HEK293 (cell line): Measurements from ENCODE around the gene IL15RA.

Experiments
- SCRT1 ChIP-seq: fragments of 450-650 bp; formaldehyde crosslinking; IDR thresholded peaks from 2 replicates; pipeline ENCODE4 v1.5.1; 2016; ENCODE audit warnings: missing biosample characterization, missing genetic modification characterization, borderline replicate concordance
- SP2 ChIP-seq: fragments of 450-650 bp; formaldehyde crosslinking; IDR thresholded peaks from 2 replicates; pipeline ENCODE4 v1.5.1; 2016; ENCODE audit warnings: missing biosample characterization, missing genetic modification characterization
- ZNF24 ChIP-seq: fragments of 450-650 bp; formaldehyde crosslinking; IDR thresholded peaks from 2 replicates; pipeline ENCODE4 v1.5.1; 2016; ENCODE audit warnings: missing biosample characterization, missing genetic modification characterization
- ZNF501 ChIP-seq: fragments of 450-650 bp; formaldehyde crosslinking; IDR thresholded peaks from 2 replicates; pipeline ENCODE4 v1.5.1; 2016; ENCODE audit warnings: missing biosample characterization, missing genetic modification characterization
- ZNF777 ChIP-seq: fragments of 450-650 bp; formaldehyde crosslinking; IDR thresholded peaks from 2 replicates; pipeline ENCODE4 v1.5.1; 2017; ENCODE audit warnings: missing biosample characterization, missing genetic modification characterization, borderline replicate concordance
- ZNF785 ChIP-seq: fragments of 450-650 bp; formaldehyde crosslinking; IDR thresholded peaks from 2 replicates; pipeline ENCODE4 v1.5.1; 2016; ENCODE audit warnings: missing biosample characterization, missing genetic modification characterization
- TF ChIP-seq, protein P1 (sequence below): fragments of 450-650 bp; formaldehyde crosslinking; IDR thresholded peaks from 2 replicates; pipeline ENCODE4 v1.5.1; 2016; ENCODE audit warnings: missing biosample characterization, missing genetic modification characterization
- TF ChIP-seq, protein P2 (sequence below): fragments of 450-650 bp; formaldehyde crosslinking; IDR thresholded peaks from 2 replicates; pipeline ENCODE4 v1.5.1; 2017; ENCODE audit warnings: missing biosample characterization, missing genetic modification characterization
- TF ChIP-seq, protein P3 (sequence below): fragments of 450-650 bp; formaldehyde crosslinking; IDR thresholded peaks from 2 replicates; pipeline ENCODE4 v1.5.1; 2016; ENCODE audit warnings: missing biosample characterization, missing genetic modification characterization, low read depth
- TF ChIP-seq, protein P4 (sequence below): fragments of 450-650 bp; IDR thresholded peaks from 2 replicates; pipeline ENCODE4 v1.5.1; 2018; ENCODE audit warnings: missing biosample characterization, mild to moderate bottlenecking, missing genetic modification characterization

DNA sequence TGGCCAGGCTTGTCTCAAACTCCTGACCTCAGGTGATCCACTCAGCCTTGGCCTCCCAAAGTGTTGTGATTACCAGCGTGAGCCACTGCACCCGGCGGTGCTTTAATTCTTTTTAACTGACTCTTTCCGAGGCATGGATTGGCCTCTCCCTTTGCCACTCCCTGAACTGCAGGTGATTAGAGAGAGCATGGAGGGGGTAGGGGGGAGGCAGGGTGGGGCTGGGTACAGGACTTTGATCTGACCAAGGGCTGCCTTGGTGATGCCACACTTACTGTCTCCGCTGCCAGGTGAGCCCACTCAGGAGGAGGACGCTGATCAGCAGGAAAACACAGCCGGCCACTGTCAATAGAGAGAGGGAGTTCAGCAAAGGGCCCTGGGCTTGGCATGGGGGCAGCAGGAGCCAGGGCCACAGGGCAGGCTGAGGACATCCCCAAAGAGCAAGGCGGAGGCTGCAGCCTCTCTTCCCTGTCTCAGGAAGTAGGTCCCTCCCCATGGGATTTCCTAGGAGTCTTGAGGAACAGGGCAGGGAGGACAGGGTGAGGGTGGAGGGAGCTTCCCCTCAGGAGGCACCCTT is 40.5 kb upstream of the IL15RA start:
- TF ChIP-seq ZNF785 (tag by site-specific recombination) (no peak), ZNF777 (tag by site-specific recombination) (no peak), SP2 (no peak), SCRT1 (tag by site-specific recombination) (no peak), ZNF24 (no peak), ZNF501 (no peak)
- TF ChIP-seq, protein P1, sequence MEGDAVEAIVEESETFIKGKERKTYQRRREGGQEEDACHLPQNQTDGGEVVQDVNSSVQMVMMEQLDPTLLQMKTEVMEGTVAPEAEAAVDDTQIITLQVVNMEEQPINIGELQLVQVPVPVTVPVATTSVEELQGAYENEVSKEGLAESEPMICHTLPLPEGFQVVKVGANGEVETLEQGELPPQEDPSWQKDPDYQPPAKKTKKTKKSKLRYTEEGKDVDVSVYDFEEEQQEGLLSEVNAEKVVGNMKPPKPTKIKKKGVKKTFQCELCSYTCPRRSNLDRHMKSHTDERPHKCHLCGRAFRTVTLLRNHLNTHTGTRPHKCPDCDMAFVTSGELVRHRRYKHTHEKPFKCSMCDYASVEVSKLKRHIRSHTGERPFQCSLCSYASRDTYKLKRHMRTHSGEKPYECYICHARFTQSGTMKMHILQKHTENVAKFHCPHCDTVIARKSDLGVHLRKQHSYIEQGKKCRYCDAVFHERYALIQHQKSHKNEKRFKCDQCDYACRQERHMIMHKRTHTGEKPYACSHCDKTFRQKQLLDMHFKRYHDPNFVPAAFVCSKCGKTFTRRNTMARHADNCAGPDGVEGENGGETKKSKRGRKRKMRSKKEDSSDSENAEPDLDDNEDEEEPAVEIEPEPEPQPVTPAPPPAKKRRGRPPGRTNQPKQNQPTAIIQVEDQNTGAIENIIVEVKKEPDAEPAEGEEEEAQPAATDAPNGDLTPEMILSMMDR (tag by site-specific recombination), result no peak
- TF ChIP-seq, protein P2, sequence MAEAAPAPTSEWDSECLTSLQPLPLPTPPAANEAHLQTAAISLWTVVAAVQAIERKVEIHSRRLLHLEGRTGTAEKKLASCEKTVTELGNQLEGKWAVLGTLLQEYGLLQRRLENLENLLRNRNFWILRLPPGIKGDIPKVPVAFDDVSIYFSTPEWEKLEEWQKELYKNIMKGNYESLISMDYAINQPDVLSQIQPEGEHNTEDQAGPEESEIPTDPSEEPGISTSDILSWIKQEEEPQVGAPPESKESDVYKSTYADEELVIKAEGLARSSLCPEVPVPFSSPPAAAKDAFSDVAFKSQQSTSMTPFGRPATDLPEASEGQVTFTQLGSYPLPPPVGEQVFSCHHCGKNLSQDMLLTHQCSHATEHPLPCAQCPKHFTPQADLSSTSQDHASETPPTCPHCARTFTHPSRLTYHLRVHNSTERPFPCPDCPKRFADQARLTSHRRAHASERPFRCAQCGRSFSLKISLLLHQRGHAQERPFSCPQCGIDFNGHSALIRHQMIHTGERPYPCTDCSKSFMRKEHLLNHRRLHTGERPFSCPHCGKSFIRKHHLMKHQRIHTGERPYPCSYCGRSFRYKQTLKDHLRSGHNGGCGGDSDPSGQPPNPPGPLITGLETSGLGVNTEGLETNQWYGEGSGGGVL, result no peak
- TF ChIP-seq, protein P3, sequence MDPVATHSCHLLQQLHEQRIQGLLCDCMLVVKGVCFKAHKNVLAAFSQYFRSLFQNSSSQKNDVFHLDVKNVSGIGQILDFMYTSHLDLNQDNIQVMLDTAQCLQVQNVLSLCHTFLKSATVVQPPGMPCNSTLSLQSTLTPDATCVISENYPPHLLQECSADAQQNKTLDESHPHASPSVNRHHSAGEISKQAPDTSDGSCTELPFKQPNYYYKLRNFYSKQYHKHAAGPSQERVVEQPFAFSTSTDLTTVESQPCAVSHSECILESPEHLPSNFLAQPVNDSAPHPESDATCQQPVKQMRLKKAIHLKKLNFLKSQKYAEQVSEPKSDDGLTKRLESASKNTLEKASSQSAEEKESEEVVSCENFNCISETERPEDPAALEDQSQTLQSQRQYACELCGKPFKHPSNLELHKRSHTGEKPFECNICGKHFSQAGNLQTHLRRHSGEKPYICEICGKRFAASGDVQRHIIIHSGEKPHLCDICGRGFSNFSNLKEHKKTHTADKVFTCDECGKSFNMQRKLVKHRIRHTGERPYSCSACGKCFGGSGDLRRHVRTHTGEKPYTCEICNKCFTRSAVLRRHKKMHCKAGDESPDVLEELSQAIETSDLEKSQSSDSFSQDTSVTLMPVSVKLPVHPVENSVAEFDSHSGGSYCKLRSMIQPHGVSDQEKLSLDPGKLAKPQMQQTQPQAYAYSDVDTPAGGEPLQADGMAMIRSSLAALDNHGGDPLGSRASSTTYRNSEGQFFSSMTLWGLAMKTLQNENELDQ, result no peak
- TF ChIP-seq, protein P4, sequence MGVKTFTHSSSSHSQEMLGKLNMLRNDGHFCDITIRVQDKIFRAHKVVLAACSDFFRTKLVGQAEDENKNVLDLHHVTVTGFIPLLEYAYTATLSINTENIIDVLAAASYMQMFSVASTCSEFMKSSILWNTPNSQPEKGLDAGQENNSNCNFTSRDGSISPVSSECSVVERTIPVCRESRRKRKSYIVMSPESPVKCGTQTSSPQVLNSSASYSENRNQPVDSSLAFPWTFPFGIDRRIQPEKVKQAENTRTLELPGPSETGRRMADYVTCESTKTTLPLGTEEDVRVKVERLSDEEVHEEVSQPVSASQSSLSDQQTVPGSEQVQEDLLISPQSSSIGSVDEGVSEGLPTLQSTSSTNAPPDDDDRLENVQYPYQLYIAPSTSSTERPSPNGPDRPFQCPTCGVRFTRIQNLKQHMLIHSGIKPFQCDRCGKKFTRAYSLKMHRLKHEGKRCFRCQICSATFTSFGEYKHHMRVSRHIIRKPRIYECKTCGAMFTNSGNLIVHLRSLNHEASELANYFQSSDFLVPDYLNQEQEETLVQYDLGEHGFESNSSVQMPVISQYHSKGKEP (tag by site-specific recombination), result no peak
